IPS-NIHi11 (cell line): ENCODE results near the gene RBBP5.

ENCODE experiments used
- DNase-seq: peaks from one replicate; pipeline ENCODE4 v3.0.0; 2012; ENCODE audit warnings: mixed read lengths, low spot score

RBBP5 gene

GRCh38 chr1:205057808-205058575 is 63.8 kb downstream of the RBBP5 start:
- no peak for DNase-seq

GRCh38 chr1:205056956-205057568 is 64.7 kb downstream of the RBBP5 start:
- no peak for DNase-seq

- DNase-seq, result no peak
Measured at GRCh38 chr1:205056188-205056611, 65.6 kb downstream of the RBBP5 start.

GRCh38 chr1:205054013-205054412 is 67.8 kb downstream of the RBBP5 start:
- DNase-seq, result peak; percentile 45

- no peak for DNase-seq
Measured at GRCh38 chr1:205053296-205053695, 68.5 kb downstream of the RBBP5 start.

GRCh38 chr1:205052690-205053089 is 69.1 kb downstream of the RBBP5 start:
- DNase-seq, result no peak

- no peak for DNase-seq
Measured at GRCh38 chr1:205049479-205049878, 72.3 kb downstream of the RBBP5 start.

GRCh38 chr1:205048382-205048781 is 73.4 kb downstream of the RBBP5 start:
- no peak for DNase-seq

- DNase-seq, result no peak
Measured at GRCh38 chr1:205047764-205048231, 74.0 kb downstream of the RBBP5 start.

GRCh38 chr1:205046870-205047269 is 74.9 kb downstream of the RBBP5 start:
- no peak for DNase-seq

GRCh38 chr1:205045146-205045545 is 76.6 kb downstream of the RBBP5 start:
- DNase-seq, result no peak

- peak; percentile 62 for DNase-seq
Measured at GRCh38 chr1:205044741-205045140, 77.0 kb downstream of the RBBP5 start.

- DNase-seq, result no peak
Measured at GRCh38 chr1:205043866-205044265, 77.9 kb downstream of the RBBP5 start.

GRCh38 chr1:205042911-205043806 is 78.6 kb downstream of the RBBP5 start, which contains the start of gene CNTN2:
TSS of gene CNTN2 (plus strand) at chr1:205043212. CDS start at chr1:205053186, 9,974 bp downstream.
- peak; percentile 79 for DNase-seq

- no peak for DNase-seq
Measured at GRCh38 chr1:205041998-205042910, 79.5 kb downstream of the RBBP5 start.

- DNase-seq, result no peak
Measured at GRCh38 chr1:205041001-205041715, 80.6 kb downstream of the RBBP5 start.

- no peak for DNase-seq
Measured at GRCh38 chr1:205038132-205038786, 83.5 kb downstream of the RBBP5 start.

GRCh38 chr1:205037539-205037938 is 84.2 kb downstream of the RBBP5 start:
- DNase-seq, result no peak
